ENCODE results near the gene ZNF616. TPM values are rescaled to one million over a fixed set of nuclear protein-coding genes. Genes with fewer than 3 reads are reported as not detected.

ZNF616 gene
- total and polyA plus RNA-seq, 7 donors: 1.4 to 7.2 (median 4.3) TPM

DNA sequence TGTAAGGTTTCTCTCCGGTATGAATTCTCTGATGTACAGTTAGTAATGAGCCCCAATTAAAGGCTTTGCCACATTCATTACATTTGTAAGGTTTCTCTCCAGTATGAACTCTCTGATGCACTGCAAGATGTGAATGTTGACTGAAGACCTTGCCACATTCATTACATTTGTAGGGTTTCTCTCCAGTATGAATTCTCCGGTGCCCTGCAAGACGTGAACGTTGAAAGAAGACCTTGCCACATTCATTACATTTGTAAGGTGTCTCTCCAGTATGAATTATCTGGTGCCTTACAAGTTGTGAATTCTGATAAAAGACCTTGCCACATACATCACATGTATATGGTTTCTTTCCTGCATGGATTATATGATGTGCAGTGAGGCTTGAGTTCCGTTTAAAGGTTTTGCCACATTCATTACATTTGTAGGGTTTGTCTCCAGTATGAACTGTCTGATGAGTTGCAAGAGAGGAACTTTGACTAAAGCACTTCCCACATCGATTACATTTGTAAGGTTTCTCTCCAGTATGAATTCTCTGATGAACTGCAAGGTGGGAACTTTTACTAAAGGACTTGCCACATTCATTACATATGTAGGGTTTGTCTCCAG is 73.4 kb downstream of the ZNF616 start:
- DNase-seq: no peak
- no peak overlapping the region for H3K4me3 ChIP-seq
- TF ChIP-seq POLR2AphosphoS5 (IDR thresholded peaks at IDR 0.05) (no peak), POLR2A (IDR thresholded peaks at IDR 0.05) (no peak), EP300 (IDR thresholded peaks at IDR 0.05) (no peak)
- TF ChIP-seq, protein P1, sequence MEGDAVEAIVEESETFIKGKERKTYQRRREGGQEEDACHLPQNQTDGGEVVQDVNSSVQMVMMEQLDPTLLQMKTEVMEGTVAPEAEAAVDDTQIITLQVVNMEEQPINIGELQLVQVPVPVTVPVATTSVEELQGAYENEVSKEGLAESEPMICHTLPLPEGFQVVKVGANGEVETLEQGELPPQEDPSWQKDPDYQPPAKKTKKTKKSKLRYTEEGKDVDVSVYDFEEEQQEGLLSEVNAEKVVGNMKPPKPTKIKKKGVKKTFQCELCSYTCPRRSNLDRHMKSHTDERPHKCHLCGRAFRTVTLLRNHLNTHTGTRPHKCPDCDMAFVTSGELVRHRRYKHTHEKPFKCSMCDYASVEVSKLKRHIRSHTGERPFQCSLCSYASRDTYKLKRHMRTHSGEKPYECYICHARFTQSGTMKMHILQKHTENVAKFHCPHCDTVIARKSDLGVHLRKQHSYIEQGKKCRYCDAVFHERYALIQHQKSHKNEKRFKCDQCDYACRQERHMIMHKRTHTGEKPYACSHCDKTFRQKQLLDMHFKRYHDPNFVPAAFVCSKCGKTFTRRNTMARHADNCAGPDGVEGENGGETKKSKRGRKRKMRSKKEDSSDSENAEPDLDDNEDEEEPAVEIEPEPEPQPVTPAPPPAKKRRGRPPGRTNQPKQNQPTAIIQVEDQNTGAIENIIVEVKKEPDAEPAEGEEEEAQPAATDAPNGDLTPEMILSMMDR (IDR thresholded peaks at IDR 0.05): no peak
- peaks cover 2 to 80% (median 27%) of the 10 kb centered on the region in 4 donors for H3K9me3 ChIP-seq
- H3K27ac ChIP-seq: no peak overlapping the region
- no peaks in the 10 kb centered on the region for H3K4me1 ChIP-seq
- H3K36me3 ChIP-seq: peaks cover 36 to 79% (median 54%) of the 10 kb centered on the region in 4 donors
- intact Hi-C loops (cut with DNase I): no loop called here
- 97% methylated on average over 6 of the region's 6 CpGs for WGBS, 2 donors
- no peaks in the 10 kb centered on the region for H3K27me3 ChIP-seq

DNA sequence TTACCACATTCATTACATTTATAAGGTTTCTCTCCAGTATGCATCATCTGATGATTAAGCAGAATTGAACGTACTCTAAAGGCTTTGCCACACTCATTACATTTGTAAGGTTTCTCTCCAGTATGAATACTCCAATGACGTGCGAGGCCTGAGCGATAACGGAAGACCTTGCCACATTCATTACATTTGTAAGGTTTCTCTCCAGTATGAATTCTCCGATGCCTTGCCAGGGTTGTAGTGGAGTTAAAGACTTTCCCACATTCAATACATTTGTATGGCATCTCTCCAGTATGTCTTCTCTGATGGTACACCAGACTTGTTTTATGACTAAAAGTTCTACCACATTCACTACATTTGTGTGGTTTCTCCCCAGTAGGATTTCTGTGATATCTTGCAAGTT is 74.3 kb downstream of the ZNF616 start:
- no peak overlapping the region for H3K4me3 ChIP-seq
- H3K27ac ChIP-seq: no peak overlapping the region
- intact Hi-C loops (cut with DNase I): no loop called here
- TF ChIP-seq POLR2AphosphoS5 (IDR thresholded peaks at IDR 0.05) (no peak), POLR2A (IDR thresholded peaks at IDR 0.05) (no peak), EP300 (IDR thresholded peaks at IDR 0.05) (no peak)
- TF ChIP-seq, protein P1 (IDR thresholded peaks at IDR 0.05): no peak
- DNase-seq: no peak
- no peaks in the 10 kb centered on the region for H3K4me1 ChIP-seq
- H3K27me3 ChIP-seq: no peaks in the 10 kb centered on the region
- peaks cover 36 to 69% (median 48%) of the 10 kb centered on the region in 4 donors for H3K36me3 ChIP-seq
- peaks cover 2 to 82% (median 27%) of the 10 kb centered on the region in 4 donors for H3K9me3 ChIP-seq
- WGBS, 2 donors: 97 to 98% methylated on average over 6 of the region's 6 CpGs

Small RNA genes within 50 kb of the gene (small RNA-seq; reads per million reads assigned to genes)
- gene RPL37P23: 0 reads per million in 3 donors

Other genes with a start within 250 kb of the ZNF616 start
- 10 to 100 TPM; 10.5 to 14.6 (median 12.1) TPM for gene ZNF649, start 234.9 kb downstream of the ZNF616 start, total RNA-seq
- 1 to 10 TPM; 2.3 to 5.1 (median 2.4) TPM for gene ZNF649, start 234.9 kb downstream of the ZNF616 start, polyA plus RNA-seq
- 1 to 10 TPM; 2.4 to 8.1 (median 5.9) TPM for gene ZNF613, start 212.5 kb downstream of the ZNF616 start, total RNA-seq
- gene ZNF613, start 212.5 kb downstream of the ZNF616 start, polyA plus RNA-seq: 1 to 10 TPM; 2.8 to 7.8 (median 3.0) TPM
- 10 to 100 TPM; 11.0 to 19.7 (median 14.9) TPM for gene ZNF350, start 153.1 kb downstream of the ZNF616 start, total RNA-seq
- 10 to 100 TPM in 1 of 3 donors, 1 to 10 TPM in 2; 6.6 to 13.2 (median 9.5) TPM for gene ZNF350, start 153.1 kb downstream of the ZNF616 start, polyA plus RNA-seq
- 10 to 100 TPM; 18.0 to 26.8 (median 22.5) TPM for gene ZNF615, start 131.7 kb downstream of the ZNF616 start, total RNA-seq
- gene ZNF615, start 131.7 kb downstream of the ZNF616 start, polyA plus RNA-seq: 1 to 10 TPM; 1.2 to 3.0 (median 2.7) TPM
- gene ZNF614, start 111.6 kb downstream of the ZNF616 start, total RNA-seq: 10 to 100 TPM in 2 of 4 donors, 1 to 10 TPM in 2; 6.6 to 13.5 (median 10.7) TPM
- gene ZNF614, start 111.6 kb downstream of the ZNF616 start, polyA plus RNA-seq: 1 to 10 TPM; 1.2 to 3.0 (median 2.4) TPM
- gene ZNF432, start 91.1 kb downstream of the ZNF616 start, total RNA-seq: 10 to 100 TPM in 3 of 4 donors, 1 to 10 TPM in 1; 10.0 to 17.1 (median 11.9) TPM
- 1 to 10 TPM; 1.8 to 5.2 (median 3.0) TPM for gene ZNF432, start 91.1 kb downstream of the ZNF616 start, polyA plus RNA-seq
- gene ZNF841, start 44.2 kb downstream of the ZNF616 start, total RNA-seq: 10 to 100 TPM; 11.8 to 26.6 (median 12.7) TPM
- 1 to 10 TPM; 1.2 to 7.7 (median 1.6) TPM for gene ZNF841, start 44.2 kb downstream of the ZNF616 start, polyA plus RNA-seq
- 10 to 100 TPM in 2 of 4 donors, 1 to 10 TPM in 2; 9.1 to 12.3 (median 9.9) TPM for gene ZNF836, start 31.7 kb upstream of the ZNF616 start, total RNA-seq
- 1 to 10 TPM; 2.4 to 5.1 (median 2.5) TPM for gene ZNF836, start 31.7 kb upstream of the ZNF616 start, polyA plus RNA-seq
- 100 to 1,000 TPM; 127 to 163 (median 137) TPM for gene PPP2R1A, start 50.1 kb upstream of the ZNF616 start, total RNA-seq
- gene PPP2R1A, start 50.1 kb upstream of the ZNF616 start, polyA plus RNA-seq: 100 to 1,000 TPM; 108 to 139 (median 126) TPM
- 10 to 100 TPM in 2 of 4 donors, 1 to 10 TPM in 2; 5.5 to 11.0 (median 9.9) TPM for gene ZNF766, start 129.6 kb upstream of the ZNF616 start, total RNA-seq
- 1 to 10 TPM; 2.8 to 5.7 (median 3.0) TPM for gene ZNF766, start 129.6 kb upstream of the ZNF616 start, polyA plus RNA-seq
- 10 to 100 TPM in 1 of 4 donors, 1 to 10 TPM in 3; 7.5 to 11.2 (median 8.1) TPM for gene ZNF480, start 157.2 kb upstream of the ZNF616 start, total RNA-seq
- gene ZNF480, start 157.2 kb upstream of the ZNF616 start, polyA plus RNA-seq: 1 to 10 TPM; 3.5 to 6.0 (median 4.2) TPM
- gene ZNF610, start 196.3 kb upstream of the ZNF616 start, total RNA-seq: 1 to 10 TPM; 2.0 to 3.2 (median 2.5) TPM
- gene ZNF610, start 196.3 kb upstream of the ZNF616 start, polyA plus RNA-seq: 1 to 10 TPM in 1 of 3 donors, under 1 TPM in 1, not detected in 1; 0.90 to 1.8 TPM
- gene ZNF880, start 230.0 kb upstream of the ZNF616 start, total RNA-seq: 10 to 100 TPM; 21.6 to 24.8 (median 23.0) TPM
- 10 to 100 TPM in 2 of 3 donors, 1 to 10 TPM in 1; 6.0 to 13.8 (median 12.0) TPM for gene ZNF880, start 230.0 kb upstream of the ZNF616 start, polyA plus RNA-seq